H7 (cell line): ENCODE data around the gene TMEM231. TPM values are rescaled to one million over a fixed set of nuclear protein-coding genes. Genes with fewer than 3 reads are reported as not detected.
"Not testable (repeated sequence)": the region's sequence is repeated elsewhere in the genome, so short reads cannot be mapped to it uniquely, and the experiment has no call there.

Experiments used
- DNase-seq: peaks from one replicate; pipeline ENCODE4 v3.0.0; 2012
- H3K27me3 ChIP-seq: 2 replicates; pipeline ENCODE4 v1.6.0; 2011; ENCODE audit warnings: mild to moderate bottlenecking, low read length; ENCODE audit not compliant: control insufficient read depth, insufficient read depth
- H3K36me3 ChIP-seq: replicated peaks from 2 replicates; pipeline ENCODE4 v1.5.1; 2011; ENCODE audit warnings: low read length; ENCODE audit not compliant: control insufficient read depth, insufficient read depth
- H3K4me3 ChIP-seq: 2 replicates; pipeline ENCODE4 v1.5.1; 2011; ENCODE audit warnings: low read depth, mild to moderate bottlenecking, control low read depth, low read length, moderate library complexity; ENCODE audit not compliant: insufficient read depth
- total RNA-seq: library from RNA; depleted of rRNA; stranded (reverse); fragments of >200 nt; shearing (Covaris generic); gene quantifications from 2 replicates; pipeline ENCODE4 v1.2.3, GENCODE V29; 2014

The TMEM231 gene
- total RNA-seq, 1 experiment from 2014 or later = 11.3 TPM

GRCh38 chr16:75529959-75530358 is 26.1 kb downstream of the TMEM231 start:
- DNase-seq = no peak

GRCh38 chr16:75529056-75529905 is 26.8 kb downstream of the TMEM231 start:
- no peak overlapping the region for H3K4me3 ChIP-seq
- no peak for DNase-seq
- H3K27me3 ChIP-seq = no peaks in the 10 kb centered on the region
- no peaks in the 10 kb centered on the region for H3K36me3 ChIP-seq

More at GRCh38 chr16:75529959-75530358, 26.1 kb downstream of the TMEM231 start:
- no peaks in the 10 kb centered on the region for H3K36me3 ChIP-seq
- no peak overlapping the region for H3K4me3 ChIP-seq
- H3K27me3 ChIP-seq = no peaks in the 10 kb centered on the region

GRCh38 chr16:75527825-75528299 is 28.2 kb downstream of the TMEM231 start:
- Histone ChIP-seq H3K27me3 (no peaks in the 10 kb centered on the region), H3K36me3 (no peaks in the 10 kb centered on the region), H3K4me3 (no peak overlapping the region)
- no peak for DNase-seq

GRCh38 chr16:75526032-75526790 is 29.8 kb downstream of the TMEM231 start:
- Histone ChIP-seq H3K27me3 (no peaks in the 10 kb centered on the region), H3K36me3 (no peaks in the 10 kb centered on the region)
- DNase-seq = no peak

GRCh38 chr16:75519175-75519574 is 36.9 kb downstream of the TMEM231 start:
- no peaks in the 10 kb centered on the region for H3K27me3 ChIP-seq
- no peaks in the 10 kb centered on the region for H3K36me3 ChIP-seq
- H3K4me3 ChIP-seq = no peak overlapping the region
- DNase-seq = no peak

More at GRCh38 chr16:75526032-75526790, 29.8 kb downstream of the TMEM231 start:
- no peak overlapping the region for H3K4me3 ChIP-seq

GRCh38 chr16:75516189-75516966 is 39.7 kb downstream of the TMEM231 start:
- not testable (repeated sequence) for DNase-seq, H3K36me3 ChIP-seq, H3K27me3 ChIP-seq
- H3K4me3 ChIP-seq = peak overlapping the region; percentile 94

GRCh38 chr16:75514296-75514695 is 41.8 kb downstream of the TMEM231 start:
- H3K27me3 ChIP-seq = no peaks in the 10 kb centered on the region
- no peak for DNase-seq

GRCh38 chr16:75506574-75506973 is 49.5 kb downstream of the TMEM231 start:
- Histone ChIP-seq H3K36me3 (no peaks in the 10 kb centered on the region), H3K27me3 (no peaks in the 10 kb centered on the region), H3K4me3 (no peak overlapping the region)
- no peak for DNase-seq

More at GRCh38 chr16:75514296-75514695, 41.8 kb downstream of the TMEM231 start:
- Histone ChIP-seq H3K36me3 (no peaks in the 10 kb centered on the region), H3K4me3 (no peak overlapping the region)

- no peak overlapping the region for H3K4me3 ChIP-seq
- H3K27me3 ChIP-seq = no peaks in the 10 kb centered on the region
- DNase-seq = no peak
- H3K36me3 ChIP-seq = no peaks in the 10 kb centered on the region
Measured at GRCh38 chr16:75506107-75506506, 49.9 kb downstream of the TMEM231 start.

- no peaks in the 10 kb centered on the region for H3K27me3 ChIP-seq
- DNase-seq = no peak
- no peak overlapping the region for H3K4me3 ChIP-seq
- H3K36me3 ChIP-seq = no peaks in the 10 kb centered on the region
Measured at GRCh38 chr16:75503801-75504200, 52.3 kb downstream of the TMEM231 start.

- Histone ChIP-seq H3K36me3 (no peaks in the 10 kb centered on the region), H3K27me3 (no peaks in the 10 kb centered on the region), H3K4me3 (no peak overlapping the region)
- DNase-seq = no peak
Measured at GRCh38 chr16:75502916-75503605, 53.0 kb downstream of the TMEM231 start.

GRCh38 chr16:75501820-75502219 is 54.2 kb downstream of the TMEM231 start:
- not testable (repeated sequence) for H3K36me3 ChIP-seq, H3K4me3 ChIP-seq, H3K27me3 ChIP-seq, DNase-seq

- Histone ChIP-seq H3K27me3 (no peaks in the 10 kb centered on the region), H3K4me3 (no peak overlapping the region)
- no peak for DNase-seq
Measured at GRCh38 chr16:75501359-75501758, 54.7 kb downstream of the TMEM231 start.

More at GRCh38 chr16:75501359-75501758, 54.7 kb downstream of the TMEM231 start:
- no peaks in the 10 kb centered on the region for H3K36me3 ChIP-seq
